ENCODE results near the gene ZBTB38.

- TF ChIP-seq POLR2A (IDR thresholded peaks at IDR 0.05) (no peak), CTCF (IDR thresholded peaks at IDR 0.05) (no peak)
Observed at GRCh38 chr3:141412087-141412935, 44.0 kb downstream of the ZBTB38 start.
